HG02970 (cell line): ENCODE results near the gene METTL16.
"Not testable (repeated sequence)": the region's sequence is repeated elsewhere in the genome, so short reads cannot be mapped to it uniquely, and the experiment has no call there.

Experiments
- ATAC-seq: cut with Tn5 transposase; IDR thresholded peaks from one replicate; pipeline ENCODE4 v1.9.1; 2021; ENCODE audit warnings: mild to moderate bottlenecking, moderate library complexity, moderate number of reproducible peaks; ENCODE audit not compliant: unreplicated experiment, low FRiP score

Gene METTL16

DNA sequence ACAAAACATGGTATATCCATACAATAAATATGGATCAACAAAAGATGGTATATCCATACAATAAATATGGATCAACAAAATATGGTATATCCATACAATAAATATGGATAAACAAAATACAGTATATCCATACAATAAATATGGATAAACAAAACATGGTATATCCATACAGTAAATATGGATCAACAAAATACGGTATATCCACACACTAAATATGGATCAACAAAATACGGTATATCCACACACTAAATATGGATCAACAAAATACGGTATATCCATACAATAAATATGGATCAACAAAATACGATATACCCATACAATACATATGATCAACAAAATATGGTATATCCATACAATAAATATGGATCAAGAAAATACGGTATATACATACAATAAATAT lies 8.1 kb downstream of the METTL16 start:
- ATAC-seq: no peak

DNA sequence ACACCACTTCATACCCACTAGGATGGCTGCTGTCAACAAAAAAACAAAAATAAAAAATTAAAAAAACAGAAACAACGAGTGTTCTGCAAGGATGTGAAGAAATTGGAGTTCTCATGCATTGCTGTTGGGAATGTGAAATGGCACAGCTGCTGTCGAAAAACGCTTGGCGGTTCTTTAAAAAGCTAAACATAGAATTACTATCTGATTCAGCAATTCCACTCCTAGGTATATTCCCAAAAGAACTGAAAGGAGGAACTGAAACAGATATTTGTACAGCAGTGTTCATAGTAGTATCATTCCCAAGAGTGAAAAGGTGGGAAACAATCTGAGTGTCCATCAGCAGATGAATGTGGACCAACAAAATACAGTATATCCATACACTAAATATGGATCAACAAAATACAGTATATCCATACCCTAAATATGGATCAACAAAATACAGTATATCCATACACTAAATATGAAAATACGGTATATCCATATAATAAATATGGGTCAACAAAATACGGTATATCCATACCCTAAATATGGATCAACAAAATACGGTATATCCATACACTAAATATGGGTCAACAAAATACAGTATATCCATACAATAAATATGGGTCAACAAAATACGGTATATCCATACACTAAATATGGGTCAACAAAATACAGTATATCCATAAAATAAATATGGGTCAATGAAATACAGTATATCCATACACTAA lies 8.7 kb downstream of the METTL16 start:
- ATAC-seq: no peak

DNA sequence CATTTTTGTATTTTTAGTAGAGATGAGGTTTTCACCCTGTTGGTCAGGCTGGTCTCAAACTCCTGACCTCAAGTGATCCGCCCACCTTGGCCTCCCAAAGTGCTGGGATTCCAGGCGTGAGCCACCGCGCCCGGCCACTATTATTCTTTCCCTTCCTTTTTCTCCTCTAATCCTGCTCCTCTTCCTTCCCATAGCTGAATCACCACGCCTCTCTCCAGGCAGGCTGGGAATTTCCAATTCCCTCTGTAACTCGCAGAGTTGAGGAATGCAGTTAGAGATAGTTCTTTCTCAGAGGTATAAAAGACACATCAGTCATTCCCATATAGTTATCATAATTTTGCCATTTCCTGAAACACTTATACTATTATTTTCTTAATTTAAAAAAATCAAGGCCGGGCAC lies 11.2 kb downstream of the METTL16 start:
- no peak for ATAC-seq

DNA sequence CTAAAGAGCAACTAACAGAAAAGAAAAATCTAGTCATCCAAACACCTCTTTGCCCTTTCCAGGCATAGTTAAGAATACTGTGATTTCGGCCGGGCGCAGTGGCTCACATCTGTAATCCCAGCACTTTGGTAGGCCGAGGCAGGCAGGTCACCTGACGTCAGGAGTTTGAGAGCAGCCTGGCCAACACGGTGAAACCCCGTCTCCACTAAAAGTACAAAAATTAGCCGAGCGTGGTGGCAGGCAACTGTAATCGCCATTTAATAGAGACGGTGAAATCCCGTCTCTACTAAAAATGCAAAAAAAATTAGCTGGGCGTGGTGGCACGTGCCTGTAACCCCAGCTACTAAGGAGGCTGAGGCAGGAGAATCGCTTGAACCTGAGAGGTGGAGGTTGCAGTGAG lies 22.4 kb downstream of the METTL16 start:
- ATAC-seq: not testable (repeated sequence)

DNA sequence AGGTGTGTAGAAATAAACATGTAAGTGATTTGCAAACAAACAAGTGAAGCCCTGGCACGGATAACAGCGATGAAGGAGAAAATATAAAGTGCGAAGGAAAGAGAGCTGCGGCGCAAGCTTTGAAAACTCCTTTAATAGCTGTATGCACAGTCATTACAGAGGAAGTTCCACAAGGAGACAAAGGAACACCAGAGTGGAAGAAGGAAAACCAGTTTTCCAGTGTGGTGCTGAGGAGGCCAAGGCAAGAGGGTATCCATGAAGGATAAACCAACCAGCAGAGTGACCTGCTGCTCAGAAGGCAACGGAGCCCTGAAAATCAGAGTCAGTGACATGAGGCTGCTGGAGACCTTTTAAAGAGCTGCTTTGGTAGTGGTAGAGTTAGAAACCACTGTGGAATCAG lies 24.4 kb downstream of the METTL16 start:
- no peak for ATAC-seq

DNA sequence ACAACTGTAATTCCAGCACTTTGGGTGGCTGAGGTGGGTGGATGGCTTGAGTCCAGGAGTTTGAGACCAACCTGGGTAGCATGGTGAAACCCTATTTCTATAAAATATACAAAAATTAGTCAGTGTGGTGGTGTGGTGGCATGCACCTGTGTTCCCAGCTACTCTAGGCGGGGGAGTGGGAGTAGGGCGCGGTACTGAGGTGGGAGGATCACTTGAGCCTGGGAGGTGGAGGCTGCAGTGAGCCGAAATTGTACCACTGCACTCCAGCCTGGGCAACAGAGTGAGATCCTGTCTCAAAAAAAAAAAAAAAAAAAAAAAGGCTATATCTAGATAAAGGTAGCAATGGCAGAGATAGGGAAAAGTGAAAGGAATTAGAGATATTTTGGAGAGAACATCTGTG lies 25.0 kb downstream of the METTL16 start:
- not testable (repeated sequence) for ATAC-seq

DNA sequence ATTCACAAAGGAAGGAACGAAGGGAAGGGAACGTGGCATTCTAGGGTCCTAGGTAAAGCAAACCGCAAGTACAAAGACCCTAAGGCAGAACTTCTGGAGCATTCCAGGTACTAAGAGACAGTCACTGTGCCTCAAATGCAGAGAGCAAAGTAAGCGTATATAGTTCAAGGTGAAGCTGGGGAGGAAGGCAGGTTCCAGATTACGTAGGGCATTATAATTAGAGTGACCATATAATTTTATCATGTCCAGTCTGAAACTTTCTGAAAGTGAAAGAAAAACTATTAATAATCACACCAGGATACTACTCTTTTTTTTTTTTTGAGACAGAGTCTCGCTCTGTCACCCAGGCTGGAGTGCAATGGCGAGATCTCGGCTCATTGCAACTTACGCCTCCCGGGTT lies 25.7 kb downstream of the METTL16 start:
- no peak for ATAC-seq

DNA sequence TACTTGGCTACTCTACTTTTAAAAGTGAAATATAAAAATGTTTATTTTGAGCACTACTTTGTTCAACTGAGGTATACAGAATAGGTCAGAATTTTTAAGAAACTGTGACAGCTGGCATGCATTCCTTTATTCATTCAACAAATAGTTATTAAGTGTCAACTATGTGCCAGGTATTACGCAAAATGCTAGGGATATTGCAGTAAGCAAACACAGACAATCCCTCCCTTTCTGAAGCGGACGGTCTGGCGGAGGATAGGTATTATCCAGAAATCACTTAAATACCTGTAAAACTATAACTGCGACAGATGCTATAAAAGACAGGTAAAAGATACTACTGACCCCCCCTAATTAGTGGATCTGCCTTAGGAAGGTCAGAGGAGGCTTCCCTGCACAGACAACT lies 26.1 kb downstream of the METTL16 start:
- ATAC-seq: no peak

DNA sequence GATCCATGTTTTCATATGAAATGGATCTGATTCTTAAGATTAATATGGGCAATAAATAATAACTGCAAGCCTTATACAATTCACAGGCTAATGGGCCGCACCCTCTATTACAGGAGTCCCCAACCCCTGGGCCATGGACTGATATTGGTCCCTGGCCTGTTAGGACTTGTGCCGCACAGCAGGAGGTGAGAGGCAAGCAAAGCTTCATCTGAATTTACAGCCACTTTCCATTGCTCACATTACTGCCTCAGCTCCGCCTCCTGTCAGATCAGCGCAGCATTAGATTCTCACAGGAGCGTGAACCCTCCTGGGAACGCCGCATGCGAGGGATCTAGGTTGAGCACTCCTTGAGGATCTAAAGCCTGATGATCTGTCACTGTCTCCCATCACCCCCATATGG lies 26.8 kb downstream of the METTL16 start:
- ATAC-seq: no peak

DNA sequence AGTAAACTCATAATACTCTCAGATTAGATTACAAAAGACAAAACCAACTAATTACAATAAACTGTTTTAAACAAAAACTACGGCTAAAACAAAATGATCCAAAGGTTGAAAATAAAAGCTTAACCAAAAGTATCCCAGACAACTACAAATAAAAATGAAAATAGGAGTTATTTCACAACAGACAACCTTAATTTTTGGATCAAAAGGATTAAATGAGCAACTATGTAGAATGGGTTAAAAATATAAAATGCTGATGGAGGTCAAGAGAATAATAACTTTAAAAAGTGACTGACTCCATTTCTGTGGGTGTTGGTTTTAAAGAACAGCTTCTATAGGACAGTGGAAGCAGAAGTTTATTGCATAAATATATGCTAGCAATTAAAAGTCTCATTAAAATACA lies 28.6 kb downstream of the METTL16 start:
- no peak for ATAC-seq

DNA sequence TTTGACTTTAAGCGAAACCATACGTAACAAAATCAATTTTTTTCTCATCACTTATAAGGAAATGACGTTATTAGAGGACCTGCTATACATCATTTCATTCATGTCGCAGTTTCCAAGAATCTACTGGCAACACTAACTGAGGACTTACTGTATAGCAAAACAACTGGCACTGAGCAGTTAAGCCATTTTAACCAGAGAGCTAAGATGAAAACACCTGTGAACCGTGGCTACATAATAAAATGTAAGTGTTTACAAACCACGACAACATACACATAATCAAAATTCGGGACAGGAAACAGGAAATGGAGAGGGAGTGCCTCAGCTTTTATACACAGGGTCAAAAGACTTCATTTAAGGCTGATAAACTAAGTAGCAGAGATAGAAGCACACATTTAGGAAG lies 29.5 kb downstream of the METTL16 start:
- ATAC-seq: no peak

DNA sequence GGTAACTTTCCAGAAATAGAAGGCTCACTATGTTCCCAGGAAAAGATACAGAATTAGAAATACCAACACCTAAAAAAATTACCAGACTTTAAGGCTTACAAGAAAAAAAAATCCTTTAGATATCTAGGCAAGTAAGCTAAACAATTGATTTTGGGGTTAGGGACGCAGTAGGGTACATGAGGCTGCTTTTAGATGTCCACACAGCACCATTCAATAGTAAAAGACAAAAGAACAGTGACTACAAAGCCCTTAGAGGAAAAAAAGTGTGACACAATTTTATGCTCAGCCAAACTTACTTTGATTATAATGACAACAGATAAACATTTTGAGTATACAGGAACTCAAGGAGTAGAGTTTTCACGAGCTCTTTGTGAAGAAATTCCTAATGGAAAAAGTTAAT lies 29.9 kb downstream of the METTL16 start:
- ATAC-seq: no peak

DNA sequence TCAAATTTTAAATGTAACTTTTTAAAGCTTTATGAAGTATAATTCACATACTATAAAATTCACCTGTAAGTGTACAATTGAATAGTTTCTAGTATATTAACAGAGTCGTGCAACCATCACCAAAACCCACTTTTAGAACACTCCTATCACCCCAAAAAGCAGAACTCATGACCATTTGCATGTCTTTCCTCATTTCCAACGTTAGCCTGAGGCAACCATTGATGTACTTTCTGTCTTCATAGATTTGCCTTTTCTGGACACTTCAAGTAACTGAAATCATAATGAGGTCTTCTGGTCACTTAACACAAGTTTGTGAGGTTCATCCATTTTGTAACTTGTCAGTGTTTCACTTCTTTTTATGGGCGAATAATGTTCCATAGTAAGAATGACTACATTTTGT lies 33.2 kb downstream of the METTL16 start:
- ATAC-seq: no peak

DNA sequence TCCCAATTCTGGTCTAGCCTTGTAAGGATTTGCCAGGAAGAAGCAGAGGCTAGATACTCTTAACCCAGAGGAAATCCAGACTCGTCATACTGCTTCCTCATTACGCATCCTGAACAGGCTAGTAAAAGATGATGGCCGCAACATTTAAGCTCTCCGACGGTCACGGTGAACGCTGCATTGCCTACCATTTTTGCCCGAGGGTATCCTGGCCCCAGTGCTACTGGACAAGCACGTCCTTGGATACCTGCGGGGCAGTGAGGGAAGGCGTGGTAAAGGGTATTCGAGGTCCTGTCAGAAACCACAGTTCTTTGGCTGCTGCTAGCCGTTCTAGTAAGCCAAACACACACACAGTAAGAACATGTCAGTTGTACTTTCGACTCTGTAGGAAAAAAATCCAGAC lies 36.6 kb downstream of the METTL16 start:
- ATAC-seq: no peak

DNA sequence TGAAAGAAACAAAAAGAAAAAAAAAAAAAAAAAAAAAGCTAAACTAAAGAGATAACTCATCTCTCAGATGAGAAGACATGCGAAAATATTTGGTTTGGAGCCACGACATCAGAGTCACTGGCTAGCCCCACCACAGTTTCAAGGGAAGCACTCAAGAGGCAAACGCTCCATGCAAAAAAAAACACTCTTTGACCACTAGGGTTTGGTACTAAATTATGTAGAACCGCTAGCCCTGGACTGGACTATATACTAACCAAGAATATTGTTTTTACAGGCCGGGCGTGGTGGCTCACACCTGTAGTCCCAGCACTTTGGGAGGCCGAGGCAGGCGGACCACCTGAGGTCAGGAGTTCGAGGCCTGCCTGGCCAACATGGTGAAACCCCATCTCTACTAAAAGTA lies 37.3 kb downstream of the METTL16 start:
- no peak for ATAC-seq

DNA sequence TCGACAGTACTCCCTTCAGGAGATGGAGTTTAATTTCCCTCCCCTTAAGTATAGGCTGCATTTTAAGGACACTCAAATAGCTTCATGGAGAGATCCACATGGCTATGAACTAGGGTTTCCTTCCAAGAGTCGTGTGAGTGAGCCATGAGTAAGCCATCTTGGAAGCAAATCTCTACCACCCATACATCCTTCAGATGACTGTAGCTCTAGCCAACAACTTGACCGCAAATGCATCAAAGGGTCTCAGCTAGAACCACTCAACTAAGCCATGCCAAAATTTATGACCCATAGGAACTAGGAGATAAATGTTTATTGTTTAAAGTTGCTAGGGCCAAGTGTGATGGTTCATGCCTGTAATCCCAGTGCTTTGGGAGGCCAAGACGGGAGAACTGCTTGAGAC lies 43.4 kb downstream of the METTL16 start:
- no peak for ATAC-seq

DNA sequence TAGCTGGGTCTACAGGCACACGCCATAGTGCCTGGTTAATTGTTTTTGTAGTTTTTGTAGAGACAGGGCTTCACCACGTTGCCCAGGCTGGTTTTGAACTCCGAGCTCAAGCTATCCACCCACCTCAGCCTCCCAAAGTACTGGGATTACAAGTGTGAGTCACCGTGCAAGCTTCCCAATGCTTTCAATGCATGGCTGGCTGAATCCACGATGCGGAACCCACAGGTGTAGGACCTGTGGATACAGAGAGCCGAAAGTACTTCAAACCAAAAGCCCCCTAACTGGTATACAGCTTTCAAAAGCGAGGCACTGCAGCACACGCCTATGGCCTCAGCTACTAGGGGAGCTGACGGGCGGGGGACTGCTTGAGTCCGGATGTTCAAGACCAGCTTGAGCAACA lies 44.8 kb downstream of the METTL16 start:
- ATAC-seq: no peak

DNA sequence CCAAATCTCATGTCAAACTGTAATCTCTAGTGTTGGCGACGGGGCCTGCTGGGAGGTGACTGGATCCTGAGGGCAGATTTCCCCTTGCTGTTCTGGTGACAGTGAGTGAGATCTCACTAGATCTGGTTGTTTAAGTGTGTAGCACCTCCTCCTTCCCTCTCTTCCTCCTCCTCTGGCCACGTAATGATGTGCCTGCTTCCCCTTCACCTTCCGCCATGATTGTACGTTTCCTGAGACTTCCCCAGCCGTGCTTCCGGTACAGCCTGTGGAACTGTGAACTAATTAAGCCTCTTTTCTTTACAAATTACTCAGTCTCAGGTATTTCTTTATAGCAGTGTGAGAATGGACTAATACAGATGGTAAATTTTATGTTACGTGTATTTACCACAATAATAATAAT lies 49.2 kb downstream of the METTL16 start:
- no peak for ATAC-seq

DNA sequence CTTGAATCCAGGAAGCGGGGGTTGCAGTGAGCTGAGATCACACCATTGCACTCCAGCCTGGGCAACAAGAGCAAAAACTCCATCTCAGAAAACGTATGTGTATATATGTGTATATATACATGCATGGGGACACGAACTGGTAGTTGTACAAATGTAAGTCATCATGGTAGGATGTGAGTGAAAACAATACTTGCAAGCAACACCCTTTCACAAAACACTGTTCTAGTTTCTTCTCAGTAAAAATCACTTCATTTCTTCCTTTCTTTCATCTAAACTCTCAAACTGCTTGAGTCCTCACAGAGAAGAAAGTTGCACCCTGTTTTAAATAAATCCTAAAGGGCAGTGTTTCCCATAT lies 51.8 kb downstream of the METTL16 start:
- ATAC-seq: no peak

DNA sequence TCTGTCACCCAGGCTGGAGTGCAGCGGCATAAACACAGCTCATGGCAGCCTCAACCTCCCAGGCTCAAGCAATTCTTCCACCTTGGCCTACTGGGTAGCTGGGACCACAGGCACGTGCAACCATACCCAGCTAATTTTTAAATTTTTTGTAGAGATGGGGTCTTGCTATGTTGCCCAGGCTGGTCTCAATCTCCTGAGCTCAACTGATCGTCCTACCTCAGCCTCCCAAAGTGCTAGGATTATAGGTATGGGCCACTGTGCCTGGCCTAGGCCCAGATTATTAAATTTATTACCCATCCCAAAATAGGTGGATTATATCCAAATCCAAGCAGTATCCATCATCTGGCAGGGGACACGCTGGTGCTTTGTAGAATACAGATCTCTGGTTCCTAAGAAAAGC lies 53.8 kb downstream of the METTL16 start:
- ATAC-seq: no peak

DNA sequence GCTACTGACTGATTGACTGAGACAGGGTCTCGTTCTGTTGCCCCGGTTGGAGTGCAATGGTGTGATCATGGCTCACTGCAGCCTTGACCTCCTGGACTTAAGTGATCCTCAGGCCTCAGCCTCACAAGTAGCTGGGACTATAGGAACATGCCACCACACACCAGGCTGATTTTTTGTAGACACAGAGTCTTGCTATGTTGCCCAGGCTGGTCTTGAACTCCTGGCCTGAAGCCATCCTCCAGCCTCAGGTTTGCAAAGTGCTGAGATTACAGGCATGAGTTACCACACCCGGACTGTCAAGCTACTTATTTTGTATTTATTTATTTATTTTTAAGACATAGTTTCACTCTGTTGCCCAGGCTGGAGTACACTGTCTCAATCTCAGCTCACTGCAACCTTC lies 55.2 kb downstream of the METTL16 start:
- ATAC-seq: no peak

DNA sequence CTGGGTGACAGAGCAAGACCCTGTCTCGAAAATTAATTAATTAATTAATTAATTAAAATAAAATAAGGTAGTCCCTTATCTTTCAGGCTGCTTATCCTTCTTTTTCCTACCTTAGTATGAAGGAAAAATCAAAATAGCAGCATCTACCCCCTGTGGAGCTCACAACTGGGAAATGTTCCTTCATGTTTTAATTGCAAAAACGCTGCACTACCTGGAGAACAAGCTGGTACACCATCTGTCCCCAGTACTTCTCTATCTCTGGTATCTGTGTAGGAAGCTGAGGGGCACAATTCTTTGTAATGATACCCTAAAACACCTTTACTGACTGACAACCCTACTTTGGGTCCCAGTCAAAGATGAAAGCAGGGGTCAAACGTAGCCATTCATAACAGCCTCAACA lies 55.7 kb downstream of the METTL16 start:
- no peak for ATAC-seq

DNA sequence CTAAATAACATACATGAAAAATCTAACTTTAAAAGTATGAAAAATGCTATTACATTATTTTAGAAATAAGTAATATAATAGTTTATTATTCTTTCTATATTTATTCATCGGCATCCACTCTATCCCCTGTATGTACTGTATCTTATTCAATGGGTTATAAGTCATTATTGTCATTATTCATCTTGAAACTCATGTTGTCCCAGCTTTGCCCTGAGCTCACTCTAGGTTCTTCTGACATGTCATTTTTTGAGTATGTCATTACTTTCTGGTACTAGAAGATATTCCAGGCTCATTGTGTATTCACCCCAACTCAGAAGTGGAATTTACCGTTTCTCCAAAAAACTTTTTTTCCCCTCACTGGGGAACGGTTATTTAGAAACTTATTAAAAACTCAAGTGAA lies 57.8 kb downstream of the METTL16 start:
- ATAC-seq: no peak
